ENCODE data around the gene TKTL1.
"Not testable (repeated sequence)": the region's sequence is repeated elsewhere in the genome, so short reads cannot be mapped to it uniquely, and the experiment has no call there.

TKTL1 gene

DNA sequence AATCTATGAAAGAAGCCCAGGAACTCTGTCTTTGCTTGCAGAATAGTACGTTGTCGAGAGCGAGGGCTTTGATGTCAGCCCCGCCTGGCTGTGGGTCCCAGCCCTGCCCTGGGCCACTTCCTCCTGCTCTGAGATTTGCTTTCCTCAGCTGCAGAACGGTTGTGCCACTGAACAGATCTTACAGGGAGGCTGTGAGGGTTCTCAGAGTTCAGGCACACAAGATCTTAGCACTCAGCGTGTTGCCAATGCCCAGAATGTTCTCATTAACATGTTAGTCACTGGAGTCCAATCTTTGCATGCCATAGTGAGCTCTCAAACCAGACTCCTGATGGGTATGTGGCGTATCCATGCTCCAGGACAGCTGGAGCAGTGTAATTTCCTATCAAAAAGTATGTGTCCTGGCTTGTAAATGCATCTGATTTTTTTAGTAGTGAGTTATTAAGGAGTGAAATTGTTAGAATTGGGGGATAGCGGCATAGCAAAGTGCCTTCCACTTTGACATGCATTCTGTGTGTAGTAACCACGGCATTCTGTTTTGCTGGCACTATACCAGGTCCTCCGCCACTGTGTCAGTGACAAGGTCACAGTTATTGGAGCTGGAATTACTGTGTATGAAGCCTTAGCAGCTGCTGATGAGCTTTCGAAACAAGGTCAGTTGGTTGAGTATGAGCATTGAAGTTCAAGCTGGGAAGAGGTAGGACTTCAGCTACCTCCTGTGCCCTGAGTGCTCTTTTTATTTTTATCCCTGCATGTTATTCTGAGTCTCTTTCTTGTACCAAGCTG is 31.6 kb downstream of the TKTL1 start:
- Histone ChIP-seq H3K9me3 (ENCODE audit: control insufficient read depth, insufficient read depth, low read depth, low read length) (peaks cover 13% of the 10 kb centered on the region; the same call in 1 of the 2 replicates), H3K27ac (ENCODE audit: low read depth, low read length) (no peak overlapping the region), H3K4me1 (ENCODE audit: control insufficient read depth, insufficient read depth, low read length) (peaks cover 6% of the 10 kb centered on the region; the same call in 1 of the 2 replicates), H3K9ac (ENCODE audit: low read length) (no peak overlapping the region), H3K27me3 (ENCODE audit: control insufficient read depth, insufficient read depth, low read length) (peaks cover 7% of the 10 kb centered on the region; the same call in 1 of the 2 replicates), H3K4me3 (ENCODE audit: low read depth, low read length) (no peak overlapping the region), H3K36me3 (ENCODE audit: control insufficient read depth, insufficient read depth, low read length) (no peaks in the 10 kb centered on the region)

DNA sequence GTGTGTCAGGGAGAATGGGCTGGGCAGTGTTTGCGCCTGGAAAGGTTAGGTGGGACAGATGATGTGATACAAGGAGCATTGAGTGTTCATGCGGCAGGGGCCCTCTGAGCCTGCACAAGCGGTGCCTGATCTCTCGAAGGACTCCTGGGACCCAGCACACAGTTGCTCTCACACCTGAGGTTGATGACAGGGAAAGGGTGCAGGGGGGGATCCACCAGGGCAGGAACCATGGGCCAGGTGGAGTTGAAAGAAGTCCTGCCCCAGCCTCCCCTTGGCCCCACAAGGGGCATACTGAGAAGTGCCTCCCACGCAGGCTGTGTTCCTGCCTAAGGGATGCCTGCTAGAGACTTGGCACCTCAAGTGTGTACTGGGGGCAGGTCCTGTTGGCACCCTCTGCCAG is 33.1 kb downstream of the TKTL1 start:
- H3K9ac ChIP-seq (ENCODE audit: low read length) = no peak overlapping the region
- H3K4me1 ChIP-seq (ENCODE audit: control insufficient read depth, insufficient read depth, low read length) = peaks cover 3% of the 10 kb centered on the region; the same call in 1 of the 2 replicates
- peaks cover 5% of the 10 kb centered on the region; the same call in 1 of the 2 replicates for H3K27me3 ChIP-seq (ENCODE audit: control insufficient read depth, insufficient read depth, low read length)

DNA sequence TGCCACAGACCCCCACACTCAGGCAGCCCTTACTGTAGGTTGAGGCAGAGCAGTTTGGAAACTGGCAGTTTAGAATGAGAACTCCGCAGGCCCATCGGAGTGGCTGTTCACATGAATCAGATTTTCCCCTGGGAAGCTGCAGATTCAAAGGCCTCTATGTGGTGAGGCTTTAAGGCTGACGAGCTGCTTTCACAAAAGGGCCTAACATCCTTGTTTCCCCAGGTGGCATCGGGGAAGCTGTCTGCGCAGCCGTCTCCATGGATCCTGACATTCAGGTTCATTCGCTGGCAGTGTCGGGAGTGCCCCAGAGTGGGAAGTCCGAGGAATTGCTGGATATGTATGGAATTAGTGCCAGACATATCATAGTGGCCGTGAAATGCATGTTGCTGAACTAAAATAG is 33.7 kb downstream of the TKTL1 start:
- 0 out of 2 replicates have a peak, but pooled peaks cover 4% of the 10 kb centered on the region for H3K27me3 ChIP-seq (ENCODE audit: control insufficient read depth, insufficient read depth, low read length)
- peaks cover 18% of the 10 kb centered on the region; the same call in 1 of the 2 replicates for H3K9me3 ChIP-seq (ENCODE audit: control insufficient read depth, insufficient read depth, low read depth, low read length)
- H3K27ac ChIP-seq (ENCODE audit: low read depth, low read length) = no peak overlapping the region
- H3K9ac ChIP-seq (ENCODE audit: low read length) = no peak overlapping the region
- H3K36me3 ChIP-seq (ENCODE audit: control insufficient read depth, insufficient read depth, low read length) = no peaks in the 10 kb centered on the region
- H3K4me3 ChIP-seq (ENCODE audit: low read depth, low read length) = no peak overlapping the region
- H3K4me1 ChIP-seq (ENCODE audit: control insufficient read depth, insufficient read depth, low read length) = peaks cover 3% of the 10 kb centered on the region; the same call in 1 of the 2 replicates

More for the DNA sequence above, 33.1 kb downstream of the TKTL1 start:
- Histone ChIP-seq H3K9me3 (ENCODE audit: control insufficient read depth, insufficient read depth, low read depth, low read length) (peaks cover 16% of the 10 kb centered on the region; the same call in 1 of the 2 replicates), H3K36me3 (ENCODE audit: control insufficient read depth, insufficient read depth, low read length) (no peaks in the 10 kb centered on the region), H3K4me3 (ENCODE audit: low read depth, low read length) (no peak overlapping the region), H3K27ac (ENCODE audit: low read depth, low read length) (no peak overlapping the region)

DNA sequence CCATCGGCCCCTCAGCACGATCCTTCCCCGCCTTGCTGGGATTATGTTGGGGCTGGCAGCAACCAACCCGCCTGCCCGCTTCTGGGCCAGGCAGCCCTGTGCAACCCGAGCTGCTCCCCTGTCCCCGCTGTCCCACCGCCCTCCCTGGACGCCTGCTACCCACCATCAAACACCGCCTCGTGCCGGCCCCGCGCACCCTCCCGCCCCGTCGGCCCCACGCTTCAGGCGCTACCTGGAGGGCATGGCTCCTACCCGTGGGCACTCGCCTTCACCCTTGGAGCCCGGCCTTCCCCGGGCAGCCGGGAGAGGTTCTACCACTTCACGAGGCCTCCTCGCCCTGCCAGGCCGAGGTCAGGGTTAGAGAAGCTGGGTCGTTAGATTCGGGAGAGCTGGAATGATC is 37.0 kb downstream of the TKTL1 start:
- no peak overlapping the region for H3K27ac ChIP-seq (ENCODE audit: low read depth, low read length)
- H3K9me3 ChIP-seq (ENCODE audit: control insufficient read depth, insufficient read depth, low read depth, low read length) = peaks cover 17% of the 10 kb centered on the region; the same call in 1 of the 2 replicates
- H3K4me3 ChIP-seq (ENCODE audit: low read depth, low read length) = no peak overlapping the region
- no peaks in the 10 kb centered on the region for H3K4me1 ChIP-seq (ENCODE audit: control insufficient read depth, insufficient read depth, low read length)
- no peak overlapping the region for H3K9ac ChIP-seq (ENCODE audit: low read length)
- no peaks in the 10 kb centered on the region for H3K36me3 ChIP-seq (ENCODE audit: control insufficient read depth, insufficient read depth, low read length)
- H3K27me3 ChIP-seq (ENCODE audit: control insufficient read depth, insufficient read depth, low read length) = no peaks in the 10 kb centered on the region

DNA sequence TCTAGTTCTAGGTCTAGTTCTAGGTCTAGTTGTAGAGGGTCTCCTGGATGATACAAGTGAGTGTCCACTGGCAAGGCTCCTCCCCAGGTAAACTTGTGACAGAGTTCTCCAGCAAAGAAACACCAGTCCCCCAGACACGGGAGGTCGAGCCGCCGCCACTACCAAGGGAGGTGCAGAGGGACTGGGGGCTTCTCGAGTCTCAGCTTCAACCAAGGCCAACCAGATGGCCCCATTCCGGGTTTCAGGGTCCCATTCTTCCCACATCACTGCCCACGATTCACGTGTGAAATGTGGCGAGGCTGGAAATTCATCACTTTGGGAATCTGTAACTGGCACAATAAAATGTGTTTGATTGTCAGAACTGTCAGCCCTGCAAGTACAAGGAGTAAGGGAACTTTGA is 37.5 kb downstream of the TKTL1 start:
- Histone ChIP-seq H3K9ac (ENCODE audit: low read length) (no peak overlapping the region), H3K27me3 (ENCODE audit: control insufficient read depth, insufficient read depth, low read length) (no peaks in the 10 kb centered on the region), H3K4me1 (ENCODE audit: control insufficient read depth, insufficient read depth, low read length) (no peaks in the 10 kb centered on the region), H3K27ac (ENCODE audit: low read depth, low read length) (no peak overlapping the region), H3K9me3 (ENCODE audit: control insufficient read depth, insufficient read depth, low read depth, low read length) (peaks cover 16% of the 10 kb centered on the region; the same call in 1 of the 2 replicates), H3K36me3 (ENCODE audit: control insufficient read depth, insufficient read depth, low read length) (no peaks in the 10 kb centered on the region), H3K4me3 (ENCODE audit: low read depth, low read length) (no peak overlapping the region)

DNA sequence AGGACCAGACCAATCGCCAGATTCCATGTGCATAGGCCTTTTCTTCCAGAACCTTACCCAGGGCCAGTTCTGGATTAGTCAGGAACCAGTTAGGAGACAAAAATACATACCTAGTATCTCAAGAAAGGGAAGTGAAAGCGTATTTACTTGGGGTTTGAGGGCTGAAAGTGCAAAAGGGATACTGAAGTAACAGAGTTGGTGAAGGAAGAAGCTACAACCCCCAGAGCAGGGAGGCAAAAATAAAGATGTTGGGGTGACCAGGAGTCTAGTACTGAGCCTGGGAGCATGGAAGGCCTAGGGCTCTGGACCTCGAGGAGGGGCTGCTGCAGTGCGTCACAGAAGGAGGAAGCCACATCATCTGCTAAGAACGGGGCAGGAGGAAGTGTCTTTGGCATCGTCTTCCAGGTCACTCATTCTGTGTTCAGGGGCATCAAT is 38.3 kb downstream of the TKTL1 start:
- no peaks in the 10 kb centered on the region for H3K36me3 ChIP-seq (ENCODE audit: control insufficient read depth, insufficient read depth, low read length)
- H3K4me3 ChIP-seq (ENCODE audit: low read depth, low read length) = no peak overlapping the region
- no peak overlapping the region for H3K9ac ChIP-seq (ENCODE audit: low read length)
- H3K9me3 ChIP-seq (ENCODE audit: control insufficient read depth, insufficient read depth, low read depth, low read length) = peaks cover 16% of the 10 kb centered on the region; the same call in 1 of the 2 replicates
- no peak overlapping the region for H3K27ac ChIP-seq (ENCODE audit: low read depth, low read length)
- H3K4me1 ChIP-seq (ENCODE audit: control insufficient read depth, insufficient read depth, low read length) = no peaks in the 10 kb centered on the region
- no peaks in the 10 kb centered on the region for H3K27me3 ChIP-seq (ENCODE audit: control insufficient read depth, insufficient read depth, low read length)

DNA sequence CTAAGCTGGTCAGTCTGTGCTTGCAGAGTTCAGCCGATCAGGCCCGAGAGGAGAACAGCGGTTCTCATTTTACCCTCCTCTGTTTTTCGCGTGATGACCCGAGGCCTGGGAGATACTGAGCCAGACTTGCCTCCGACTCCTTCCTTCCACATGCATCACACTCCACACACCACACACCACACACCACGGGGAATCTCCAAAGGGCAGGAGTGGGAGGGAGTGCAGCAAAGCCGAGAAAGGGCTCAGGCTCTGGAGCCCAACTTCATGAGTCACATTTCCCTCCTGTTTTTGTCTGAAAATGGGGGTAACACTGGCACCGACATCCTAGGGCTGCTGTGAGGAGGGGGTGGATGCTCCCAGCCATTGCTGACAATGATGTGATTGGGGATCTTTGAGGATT is 38.9 kb downstream of the TKTL1 start:
- Histone ChIP-seq H3K27me3 (ENCODE audit: control insufficient read depth, insufficient read depth, low read length) (no peaks in the 10 kb centered on the region), H3K27ac (ENCODE audit: low read depth, low read length) (no peak overlapping the region), H3K4me3 (ENCODE audit: low read depth, low read length) (no peak overlapping the region), H3K9me3 (ENCODE audit: control insufficient read depth, insufficient read depth, low read depth, low read length) (peaks cover 16% of the 10 kb centered on the region; the same call in 1 of the 2 replicates), H3K9ac (ENCODE audit: low read length) (no peak overlapping the region), H3K36me3 (ENCODE audit: control insufficient read depth, insufficient read depth, low read length) (no peaks in the 10 kb centered on the region), H3K4me1 (ENCODE audit: control insufficient read depth, insufficient read depth, low read length) (no peaks in the 10 kb centered on the region)

DNA sequence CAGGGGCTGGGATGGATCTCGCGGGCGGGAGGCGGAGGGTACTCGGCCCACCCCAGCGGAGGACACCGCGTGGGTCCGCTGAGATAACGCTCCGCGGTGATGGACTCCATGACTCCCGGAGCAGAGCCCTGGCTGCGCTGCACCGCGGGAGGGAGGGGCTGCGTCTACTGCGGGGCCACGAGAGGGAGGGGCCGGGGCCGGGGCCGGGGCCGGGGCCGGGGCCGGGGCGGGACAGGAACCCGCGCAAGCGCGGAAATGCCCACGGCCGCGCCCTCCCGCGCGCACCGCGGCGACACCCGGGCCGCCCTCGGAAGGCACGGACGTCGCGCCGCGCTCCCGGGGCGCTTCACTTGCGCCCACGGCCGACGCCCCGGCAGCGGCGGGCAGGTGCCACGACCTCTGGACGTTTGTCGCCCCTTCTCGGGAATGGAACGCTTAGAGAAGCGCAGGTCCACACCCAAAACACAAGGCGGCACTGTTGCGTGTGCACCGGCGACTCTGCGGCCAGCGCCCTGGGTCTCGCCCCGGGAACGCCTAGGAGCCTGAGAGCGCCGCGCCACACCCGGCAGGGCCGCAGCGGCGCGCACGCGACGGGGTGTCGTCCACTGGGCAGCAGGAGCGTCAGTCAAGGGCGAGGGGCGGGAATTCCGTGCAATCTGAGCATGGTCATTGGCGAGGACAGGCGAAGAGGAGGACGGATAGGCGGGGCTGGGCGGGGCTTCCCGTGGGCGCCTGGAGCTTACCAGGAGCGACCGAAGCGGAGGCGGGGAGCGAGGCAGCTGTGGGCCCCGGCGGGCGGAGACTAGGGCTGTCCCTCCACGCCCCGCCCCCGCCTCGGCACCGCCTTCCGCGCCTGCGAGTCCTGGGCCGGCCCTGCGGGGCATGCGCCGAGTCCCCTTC is 46.1 kb downstream of the TKTL1 start:
- not testable (repeated sequence) for H3K9ac ChIP-seq (ENCODE audit: low read length); H3K27ac ChIP-seq (ENCODE audit: low read depth, low read length); H3K4me3 ChIP-seq (ENCODE audit: low read depth, low read length); H3K4me1 ChIP-seq (ENCODE audit: control insufficient read depth, insufficient read depth, low read length); H3K27me3 ChIP-seq (ENCODE audit: control insufficient read depth, insufficient read depth, low read length); H3K9me3 ChIP-seq (ENCODE audit: control insufficient read depth, insufficient read depth, low read depth, low read length); H3K36me3 ChIP-seq (ENCODE audit: control insufficient read depth, insufficient read depth, low read length)

DNA sequence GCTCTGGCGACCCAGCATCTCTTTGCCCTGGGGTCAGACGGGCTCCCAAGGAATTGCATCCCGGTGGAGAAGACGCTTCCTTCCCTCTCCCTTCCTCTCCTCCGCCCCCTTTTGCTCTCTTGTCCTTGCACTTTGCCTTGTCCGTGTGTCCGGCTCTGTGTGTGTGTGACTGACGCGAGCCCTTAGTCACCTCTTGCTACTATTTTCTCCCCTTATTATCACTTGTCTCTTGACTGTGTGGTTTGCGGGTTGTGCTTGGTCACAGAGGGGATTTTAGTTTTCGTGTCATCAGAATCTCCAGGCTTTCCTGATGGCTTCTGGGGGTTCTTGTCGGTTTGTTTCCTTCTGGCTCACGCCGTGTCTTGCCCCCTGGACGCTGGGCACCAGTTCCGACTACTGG is 47.5 kb downstream of the TKTL1 start:
- H3K4me1 ChIP-seq (ENCODE audit: control insufficient read depth, insufficient read depth, low read length); H3K36me3 ChIP-seq (ENCODE audit: control insufficient read depth, insufficient read depth, low read length); H3K4me3 ChIP-seq (ENCODE audit: low read depth, low read length); H3K9ac ChIP-seq (ENCODE audit: low read length); H3K27me3 ChIP-seq (ENCODE audit: control insufficient read depth, insufficient read depth, low read length); H3K27ac ChIP-seq (ENCODE audit: low read depth, low read length); H3K9me3 ChIP-seq (ENCODE audit: control insufficient read depth, insufficient read depth, low read depth, low read length): not testable (repeated sequence)

DNA sequence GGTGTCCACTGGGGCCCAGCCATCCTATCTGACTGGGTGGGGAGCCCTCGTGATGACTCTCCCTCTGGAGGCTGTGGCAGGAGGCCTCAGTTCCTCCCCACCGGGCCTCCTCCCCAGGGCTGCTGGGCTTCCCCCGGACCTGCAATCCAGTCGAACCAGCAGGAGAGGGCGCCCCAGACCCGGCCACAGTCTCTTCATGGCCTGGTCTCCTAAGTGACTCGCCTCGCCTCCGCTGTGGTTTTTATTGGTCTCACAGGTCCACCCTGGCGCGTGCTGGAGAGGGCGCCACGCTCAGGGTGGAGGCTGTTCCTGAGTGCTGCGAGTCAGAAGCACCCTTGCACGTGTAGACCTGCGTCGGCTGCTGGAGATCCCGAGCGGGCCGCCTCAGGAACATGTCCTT is 48.0 kb downstream of the TKTL1 start:
- not testable (repeated sequence) for H3K27ac ChIP-seq (ENCODE audit: low read depth, low read length); H3K9ac ChIP-seq (ENCODE audit: low read length); H3K36me3 ChIP-seq (ENCODE audit: control insufficient read depth, insufficient read depth, low read length); H3K4me3 ChIP-seq (ENCODE audit: low read depth, low read length); H3K9me3 ChIP-seq (ENCODE audit: control insufficient read depth, insufficient read depth, low read depth, low read length); H3K4me1 ChIP-seq (ENCODE audit: control insufficient read depth, insufficient read depth, low read length); H3K27me3 ChIP-seq (ENCODE audit: control insufficient read depth, insufficient read depth, low read length)

DNA sequence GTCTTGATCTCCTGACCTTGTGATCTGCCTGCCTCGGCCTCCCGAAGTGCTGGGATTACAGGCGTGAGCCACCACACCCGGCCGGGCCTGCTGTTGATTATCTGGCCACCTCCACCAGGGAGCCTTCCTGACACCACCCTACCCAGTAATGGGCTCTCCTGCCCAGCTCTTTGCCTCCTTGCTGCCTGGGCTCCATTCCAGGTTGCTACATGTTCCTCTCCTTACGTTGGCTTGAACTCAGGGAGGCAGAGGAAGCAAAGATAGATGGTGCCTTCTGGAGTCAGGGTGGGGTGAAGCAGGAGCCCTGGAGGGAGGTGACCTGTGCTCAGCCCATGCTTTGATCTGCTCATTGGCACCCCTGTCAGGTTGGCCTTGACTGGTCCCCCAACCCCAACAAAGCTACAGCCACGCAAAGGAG is 52.5 kb downstream of the TKTL1 start:
- no peak overlapping the region for H3K9ac ChIP-seq (ENCODE audit: low read length)
- peaks cover 52% of the 10 kb centered on the region for H3K36me3 ChIP-seq (ENCODE audit: control insufficient read depth, insufficient read depth, low read length)
- H3K4me1 ChIP-seq (ENCODE audit: control insufficient read depth, insufficient read depth, low read length) = peaks cover 4% of the 10 kb centered on the region; the same call in 1 of the 2 replicates
- H3K4me3 ChIP-seq (ENCODE audit: low read depth, low read length) = no peak overlapping the region
- no peak overlapping the region for H3K27ac ChIP-seq (ENCODE audit: low read depth, low read length)
- H3K9me3 ChIP-seq (ENCODE audit: control insufficient read depth, insufficient read depth, low read depth, low read length) = peaks cover 14% of the 10 kb centered on the region; the same call in 1 of the 2 replicates
- H3K27me3 ChIP-seq (ENCODE audit: control insufficient read depth, insufficient read depth, low read length) = no peaks in the 10 kb centered on the region
